DOHH2 (cell line): ENCODE data around the gene CDV3.
"Not testable (repeated sequence)": the region's sequence is repeated elsewhere in the genome, so short reads cannot be mapped to it uniquely, and the experiment has no call there.

Source experiments
- H3F3A ChIP-seq: fragments of 200-600 bp; sonication (generic), shearing (Covaris generic); 2 replicates; pipeline ENCODE4 v1.6.0; 2016; ENCODE audit warnings: antibody characterized with exemption, mild to moderate bottlenecking; ENCODE audit not compliant: control insufficient read depth, insufficient read depth
- H3K27ac ChIP-seq: fragments of 200-600 bp; sonication (generic); 2 replicates; pipeline ENCODE4 v1.5.1; 2014; ENCODE audit warnings: low read depth, mild to moderate bottlenecking, low read length, moderate library complexity
- H3K27me3 ChIP-seq: fragments of 200-600 bp; sonication (generic); 2 replicates; pipeline ENCODE4 v1.6.1; 2014; ENCODE audit warnings: mild to moderate bottlenecking, low read length, mixed read lengths; ENCODE audit not compliant: control insufficient read depth
- H3K36me3 ChIP-seq: fragments of 200-600 bp; sonication (generic); 2 replicates; pipeline ENCODE4 v1.6.1; 2014; ENCODE audit warnings: mild to moderate bottlenecking, low read length, moderate library complexity, mixed read lengths; ENCODE audit not compliant: control insufficient read depth
- H3K4me1 ChIP-seq: fragments of 200-600 bp; sonication (generic); 2 replicates; pipeline ENCODE4 v1.6.1; 2014; ENCODE audit warnings: mild to moderate bottlenecking, low read length, mixed read lengths; ENCODE audit not compliant: control insufficient read depth
- H3K4me2 ChIP-seq: fragments of 200-600 bp; sonication (generic); 2 replicates; pipeline ENCODE4 v1.6.0; 2014; ENCODE audit warnings: mild to moderate bottlenecking, low read length, moderate library complexity
- H3K4me3 ChIP-seq: fragments of 200-600 bp; sonication (generic); 2 replicates; pipeline ENCODE4 v1.5.1; 2014; ENCODE audit warnings: mild to moderate bottlenecking, low read length, mixed read lengths
- H3K79me2 ChIP-seq: fragments of 200-600 bp; sonication (generic); 2 replicates; pipeline ENCODE4 v1.6.1; 2014; ENCODE audit warnings: mild to moderate bottlenecking, low read length, mixed read lengths; ENCODE audit not compliant: control insufficient read depth
- H3K9me2 ChIP-seq: fragments of 200-600 bp; sonication (generic); replicated peaks from 2 replicates; pipeline ENCODE4 v1.6.1; 2014; ENCODE audit warnings: mild to moderate bottlenecking, low read length, mixed read lengths; ENCODE audit not compliant: control insufficient read depth
- H3K9me3 ChIP-seq: fragments of 200-600 bp; sonication (generic); 2 replicates; pipeline ENCODE4 v1.6.1; 2014; ENCODE audit warnings: antibody characterized with exemption, low read length, mixed read lengths; ENCODE audit not compliant: control insufficient read depth, insufficient read depth
- H4K20me1 ChIP-seq: fragments of 200-600 bp; sonication (generic); 2 replicates; pipeline ENCODE4 v1.6.0; 2014; ENCODE audit warnings: low read depth, mild to moderate bottlenecking, antibody characterized with exemption, low read length, moderate library complexity; ENCODE audit not compliant: control insufficient read depth, insufficient read depth
- CTCF ChIP-seq: fragments of 200-600 bp; sonication (generic); IDR thresholded peaks from one replicate; pipeline ENCODE4 v1.5.1; 2014; ENCODE audit warnings: antibody characterized with exemption, mild to moderate bottlenecking, low read depth, low read length; ENCODE audit not compliant: poor library complexity, severe bottlenecking
- EZH2phosphoT487 ChIP-seq: fragments of 200-600 bp; sonication (generic); IDR thresholded peaks from 2 replicates; pipeline ENCODE4 v1.6.1; 2017; ENCODE audit warnings: borderline replicate concordance, mild to moderate bottlenecking, antibody characterized with exemption, low read length, moderate library complexity, mixed read lengths

CDV3 gene

GRCh38 chr3:133535971-133536881 is 37.3 kb upstream of the CDV3 start:
- Histone ChIP-seq H3F3A (no peaks in the 10 kb centered on the region), H3K9me3 (no peaks in the 10 kb centered on the region), H3K4me3 (no peak overlapping the region), H3K27me3 (no peaks in the 10 kb centered on the region), H3K36me3 (no peaks in the 10 kb centered on the region), H3K9me2 (no peaks in the 10 kb centered on the region), H3K4me2 (no peak overlapping the region), H4K20me1 (no peaks in the 10 kb centered on the region), H3K79me2 (no peaks in the 10 kb centered on the region), H3K4me1 (peaks cover 10% of the 10 kb centered on the region), H3K27ac (no peak overlapping the region)
- TF ChIP-seq EZH2phosphoT487, result no peak
- no peak for TF ChIP-seq CTCF

DNA sequence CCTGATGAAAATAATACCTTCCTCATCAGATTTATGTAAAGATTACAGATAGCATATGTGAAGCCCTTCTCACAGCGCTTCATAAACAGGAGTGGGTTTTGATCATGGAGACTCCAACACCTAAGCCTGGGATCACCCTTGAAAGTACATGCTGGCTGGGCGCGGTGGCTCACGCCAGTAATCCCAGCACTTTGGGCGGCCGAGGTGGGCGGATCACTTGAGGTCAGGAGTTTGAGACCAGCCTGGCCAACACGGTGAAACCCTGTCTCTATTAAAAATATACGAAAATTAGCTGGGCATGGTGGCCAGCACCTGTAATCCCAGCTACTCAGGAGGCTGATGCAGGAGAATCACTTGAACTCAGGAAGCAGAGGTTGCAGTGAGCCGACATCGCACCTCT is 36.4 kb upstream of the CDV3 start:
- H3K27ac ChIP-seq, H3K9me3 ChIP-seq, H3K79me2 ChIP-seq, H3K36me3 ChIP-seq, H3K4me2 ChIP-seq, H3F3A ChIP-seq, H3K4me3 ChIP-seq, H4K20me1 ChIP-seq, H3K9me2 ChIP-seq, H3K27me3 ChIP-seq: not testable (repeated sequence)
- H3K4me1 ChIP-seq, result peaks cover 11% of the 10 kb centered on the region

DNA sequence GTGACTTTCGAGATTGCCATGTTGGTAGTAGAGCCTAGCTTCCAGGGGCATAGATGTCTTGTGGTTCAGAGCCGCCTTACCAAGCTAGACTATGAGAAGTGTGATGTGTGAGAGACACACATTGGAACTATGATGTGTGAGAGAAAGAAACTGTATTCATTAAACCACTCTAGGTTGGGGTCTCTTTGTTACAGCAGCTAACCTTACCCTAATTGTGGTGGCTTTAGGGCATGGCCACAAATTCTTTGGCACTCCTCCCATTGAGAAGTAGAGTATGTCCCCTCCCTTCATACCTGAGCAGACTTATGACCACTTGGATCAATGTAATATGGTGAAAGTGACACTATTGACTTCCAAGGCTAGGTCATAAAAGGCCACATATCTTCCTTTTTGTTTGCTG is 35.3 kb upstream of the CDV3 start:
- Histone ChIP-seq H3K9me3 (no peaks in the 10 kb centered on the region), H3K36me3 (no peaks in the 10 kb centered on the region), H4K20me1 (no peaks in the 10 kb centered on the region), H3K9me2 (no peaks in the 10 kb centered on the region), H3K4me3 (no peak overlapping the region), H3K79me2 (no peaks in the 10 kb centered on the region), H3K4me1 (peaks cover 11% of the 10 kb centered on the region), H3K27ac (no peak overlapping the region), H3F3A (no peaks in the 10 kb centered on the region), H3K4me2 (no peak overlapping the region), H3K27me3 (no peaks in the 10 kb centered on the region)
- TF ChIP-seq CTCF, result no peak
- TF ChIP-seq EZH2phosphoT487, result no peak

GRCh38 chr3:133540896-133541674 is 32.4 kb upstream of the CDV3 start:
- Histone ChIP-seq H3F3A (no peaks in the 10 kb centered on the region), H3K4me1 (peaks cover 11% of the 10 kb centered on the region), H3K79me2 (no peaks in the 10 kb centered on the region), H3K27ac (no peak overlapping the region), H3K36me3 (no peaks in the 10 kb centered on the region), H3K9me2 (no peaks in the 10 kb centered on the region), H4K20me1 (no peaks in the 10 kb centered on the region), H3K4me2 (no peak overlapping the region), H3K4me3 (no peak overlapping the region), H3K9me3 (no peaks in the 10 kb centered on the region), H3K27me3 (no peaks in the 10 kb centered on the region)
- no peak for TF ChIP-seq EZH2phosphoT487
- no peak for TF ChIP-seq CTCF
